SK-N-SH (cell line): ENCODE results near the gene RAP2A.

ENCODE experiments used
- EZH2phosphoT487 ChIP-seq: fragments of 200-600 bp; sonication (generic); IDR thresholded peaks from 2 replicates; pipeline ENCODE4 v1.6.1; 2017; ENCODE audit warnings: low read depth, mixed run types, mild to moderate bottlenecking, antibody characterized with exemption, moderate library complexity, borderline replicate concordance
- GATA2 ChIP-seq: sonication (generic); formaldehyde crosslinking; IDR thresholded peaks from 2 replicates; pipeline ENCODE4 v1.5.0; 2020; ENCODE audit warnings: mild to moderate bottlenecking, missing genetic modification reagents
- POLR2AphosphoS5 ChIP-seq: IDR thresholded peaks from 2 replicates; pipeline ENCODE4 v1.6.1; 2012; ENCODE audit warnings: low read depth, low read length
- TAF1 ChIP-seq: IDR thresholded peaks from 2 replicates; pipeline ENCODE4 v1.6.1; 2012; ENCODE audit warnings: low read depth, mild to moderate bottlenecking, low read length, moderate library complexity, borderline replicate concordance
- TEAD4 ChIP-seq: IDR thresholded peaks from 2 replicates; pipeline ENCODE4 v1.4.0; 2012; ENCODE audit warnings: mild to moderate bottlenecking, borderline replicate concordance; ENCODE audit not compliant: insufficient read depth
- YY1 ChIP-seq: IDR thresholded peaks from 2 replicates; pipeline ENCODE4 v1.4.0; 2012; ENCODE audit warnings: low read depth, mild to moderate bottlenecking
- TF ChIP-seq, protein P1 (sequence below): fragments of 200-600 bp; sonication (generic); IDR thresholded peaks from 2 replicates; pipeline ENCODE4 v1.6.1; 2017; ENCODE audit warnings: antibody characterized with exemption, mild to moderate bottlenecking, moderate library complexity
- TF ChIP-seq, protein P2 (sequence below): IDR thresholded peaks from 2 replicates; pipeline ENCODE4 v1.6.1; 2012; ENCODE audit warnings: mild to moderate bottlenecking, low read depth, low read length, moderate library complexity

DNA sequence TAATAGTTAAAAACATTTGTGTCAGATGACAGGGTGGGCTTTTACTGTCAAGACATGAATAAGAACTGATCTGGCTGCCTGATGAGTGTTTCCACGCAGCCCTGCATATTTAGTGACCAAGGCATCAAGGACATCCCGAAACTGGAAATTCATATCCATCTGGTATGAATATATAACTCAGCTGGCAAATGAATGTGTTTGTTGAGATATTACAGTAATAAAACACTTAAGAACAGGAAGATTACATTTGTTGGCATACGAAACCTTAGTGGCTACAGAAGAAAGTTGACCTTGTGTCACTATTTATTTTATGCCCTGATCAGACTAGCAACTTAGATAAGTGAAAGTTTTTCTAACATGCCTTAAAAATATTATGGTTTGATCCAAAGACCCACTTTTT, 32.8 kb downstream of the RAP2A start:
- TF ChIP-seq POLR2AphosphoS5 (no peak), YY1 (no peak), GATA2 (CRISPR knock-in tag) (no peak), TEAD4 (no peak), EZH2phosphoT487 (no peak), TAF1 (no peak)
- TF ChIP-seq, protein P1, sequence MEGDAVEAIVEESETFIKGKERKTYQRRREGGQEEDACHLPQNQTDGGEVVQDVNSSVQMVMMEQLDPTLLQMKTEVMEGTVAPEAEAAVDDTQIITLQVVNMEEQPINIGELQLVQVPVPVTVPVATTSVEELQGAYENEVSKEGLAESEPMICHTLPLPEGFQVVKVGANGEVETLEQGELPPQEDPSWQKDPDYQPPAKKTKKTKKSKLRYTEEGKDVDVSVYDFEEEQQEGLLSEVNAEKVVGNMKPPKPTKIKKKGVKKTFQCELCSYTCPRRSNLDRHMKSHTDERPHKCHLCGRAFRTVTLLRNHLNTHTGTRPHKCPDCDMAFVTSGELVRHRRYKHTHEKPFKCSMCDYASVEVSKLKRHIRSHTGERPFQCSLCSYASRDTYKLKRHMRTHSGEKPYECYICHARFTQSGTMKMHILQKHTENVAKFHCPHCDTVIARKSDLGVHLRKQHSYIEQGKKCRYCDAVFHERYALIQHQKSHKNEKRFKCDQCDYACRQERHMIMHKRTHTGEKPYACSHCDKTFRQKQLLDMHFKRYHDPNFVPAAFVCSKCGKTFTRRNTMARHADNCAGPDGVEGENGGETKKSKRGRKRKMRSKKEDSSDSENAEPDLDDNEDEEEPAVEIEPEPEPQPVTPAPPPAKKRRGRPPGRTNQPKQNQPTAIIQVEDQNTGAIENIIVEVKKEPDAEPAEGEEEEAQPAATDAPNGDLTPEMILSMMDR = no peak
- TF ChIP-seq, protein P2, sequence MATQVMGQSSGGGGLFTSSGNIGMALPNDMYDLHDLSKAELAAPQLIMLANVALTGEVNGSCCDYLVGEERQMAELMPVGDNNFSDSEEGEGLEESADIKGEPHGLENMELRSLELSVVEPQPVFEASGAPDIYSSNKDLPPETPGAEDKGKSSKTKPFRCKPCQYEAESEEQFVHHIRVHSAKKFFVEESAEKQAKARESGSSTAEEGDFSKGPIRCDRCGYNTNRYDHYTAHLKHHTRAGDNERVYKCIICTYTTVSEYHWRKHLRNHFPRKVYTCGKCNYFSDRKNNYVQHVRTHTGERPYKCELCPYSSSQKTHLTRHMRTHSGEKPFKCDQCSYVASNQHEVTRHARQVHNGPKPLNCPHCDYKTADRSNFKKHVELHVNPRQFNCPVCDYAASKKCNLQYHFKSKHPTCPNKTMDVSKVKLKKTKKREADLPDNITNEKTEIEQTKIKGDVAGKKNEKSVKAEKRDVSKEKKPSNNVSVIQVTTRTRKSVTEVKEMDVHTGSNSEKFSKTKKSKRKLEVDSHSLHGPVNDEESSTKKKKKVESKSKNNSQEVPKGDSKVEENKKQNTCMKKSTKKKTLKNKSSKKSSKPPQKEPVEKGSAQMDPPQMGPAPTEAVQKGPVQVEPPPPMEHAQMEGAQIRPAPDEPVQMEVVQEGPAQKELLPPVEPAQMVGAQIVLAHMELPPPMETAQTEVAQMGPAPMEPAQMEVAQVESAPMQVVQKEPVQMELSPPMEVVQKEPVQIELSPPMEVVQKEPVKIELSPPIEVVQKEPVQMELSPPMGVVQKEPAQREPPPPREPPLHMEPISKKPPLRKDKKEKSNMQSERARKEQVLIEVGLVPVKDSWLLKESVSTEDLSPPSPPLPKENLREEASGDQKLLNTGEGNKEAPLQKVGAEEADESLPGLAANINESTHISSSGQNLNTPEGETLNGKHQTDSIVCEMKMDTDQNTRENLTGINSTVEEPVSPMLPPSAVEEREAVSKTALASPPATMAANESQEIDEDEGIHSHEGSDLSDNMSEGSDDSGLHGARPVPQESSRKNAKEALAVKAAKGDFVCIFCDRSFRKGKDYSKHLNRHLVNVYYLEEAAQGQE = no peak
